Stimulated activated naive CD4-positive, alpha-beta T cell (primary cell): ENCODE results near the gene SLC12A5.

ENCODE experiments used
- DNase-seq, 6 experiments: peaks; one replicate each; lab custom pipeline; 2025; lab: John Stamatoyannopoulos, UW

The SLC12A5 gene

GRCh38 chr20:46108435-46108841, 79.4 kb downstream of the SLC12A5 start:
- DNase-seq, result no peak

- no peak for DNase-seq
Observed at GRCh38 chr20:46108976-46109375, 80.0 kb downstream of the SLC12A5 start.
